ENCODE results near the gene CD300LB.

The CD300LB gene

GRCh38 chr17:74477411-74477810 lies 53.9 kb downstream of the CD300LB start:
- H3K27me3 ChIP-seq (ENCODE audit: insufficient read depth, low read length, poor library complexity, severe bottlenecking): no peaks in the 10 kb centered on the region
- no peak overlapping the region for H3K4me3 ChIP-seq (ENCODE audit: low read length, poor library complexity, severe bottlenecking)
- no peak overlapping the region for H3K9ac ChIP-seq (ENCODE audit: low read depth, low read length, poor library complexity, severe bottlenecking)
- no peak overlapping the region for H3K4me2 ChIP-seq (ENCODE audit: low read depth, low read length, poor library complexity, severe bottlenecking)
- H3K79me2 ChIP-seq (ENCODE audit: insufficient read depth, low read length): no peaks in the 10 kb centered on the region
- H3F3A ChIP-seq (ENCODE audit: low read depth): no peaks in the 10 kb centered on the region
- no peaks in the 10 kb centered on the region for H3K36me3 ChIP-seq (ENCODE audit: insufficient read depth, low read length)
- H4K20me1 ChIP-seq (ENCODE audit: insufficient read depth, low read length, poor library complexity, severe bottlenecking): no peaks in the 10 kb centered on the region
- H3K9me2 ChIP-seq (replicated peaks; ENCODE audit: low read depth, low read length): no peaks in the 10 kb centered on the region
- TF ChIP-seq EZH2phosphoT487 (IDR thresholded peaks at IDR 0.05; ENCODE audit: borderline replicate concordance) (no peak), CTCF (conservative IDR thresholded peaks at IDR 0.05; ENCODE audit: low read length) (no peak)
- H3K4me1 ChIP-seq (ENCODE audit: insufficient read depth, low read length, poor library complexity, severe bottlenecking): peaks cover 6% of the 10 kb centered on the region
- H2AFZ ChIP-seq (ENCODE audit: low read length): no peak overlapping the region
- H3K9me3 ChIP-seq (ENCODE audit: insufficient read depth, low read depth, low read length): 0 out of 2 replicates have a peak, but pooled peaks cover 2% of the 10 kb centered on the region

GRCh38 chr17:74475189-74475588 lies 56.1 kb downstream of the CD300LB start:
- H3K9ac ChIP-seq (ENCODE audit: low read depth, low read length, poor library complexity, severe bottlenecking): no peak overlapping the region
- H2AFZ ChIP-seq (ENCODE audit: low read length): no peak overlapping the region
- peaks cover 6% of the 10 kb centered on the region for H3K4me1 ChIP-seq (ENCODE audit: insufficient read depth, low read length, poor library complexity, severe bottlenecking)
- H3K9me3 ChIP-seq (ENCODE audit: insufficient read depth, low read depth, low read length): 0 out of 2 replicates have a peak, but pooled peaks cover 2% of the 10 kb centered on the region
- no peaks in the 10 kb centered on the region for H3K79me2 ChIP-seq (ENCODE audit: insufficient read depth, low read length)
- no peak for TF ChIP-seq CTCF (conservative IDR thresholded peaks at IDR 0.05; ENCODE audit: low read length)
- no peak for TF ChIP-seq EZH2phosphoT487 (IDR thresholded peaks at IDR 0.05; ENCODE audit: borderline replicate concordance)
- no peak overlapping the region for H3K4me3 ChIP-seq (ENCODE audit: low read length, poor library complexity, severe bottlenecking)
- no peaks in the 10 kb centered on the region for H4K20me1 ChIP-seq (ENCODE audit: insufficient read depth, low read length, poor library complexity, severe bottlenecking)
- peaks cover 12% of the 10 kb centered on the region for H3K27me3 ChIP-seq (ENCODE audit: insufficient read depth, low read length, poor library complexity, severe bottlenecking)
- no peaks in the 10 kb centered on the region for H3K9me2 ChIP-seq (replicated peaks; ENCODE audit: low read depth, low read length)
- no peaks in the 10 kb centered on the region for H3F3A ChIP-seq (ENCODE audit: low read depth)
- H3K4me2 ChIP-seq (ENCODE audit: low read depth, low read length, poor library complexity, severe bottlenecking): no peak overlapping the region
- no peaks in the 10 kb centered on the region for H3K36me3 ChIP-seq (ENCODE audit: insufficient read depth, low read length)

- no peaks in the 10 kb centered on the region for H3K36me3 ChIP-seq (ENCODE audit: insufficient read depth, low read length)
- no peaks in the 10 kb centered on the region for H3K9me2 ChIP-seq (replicated peaks; ENCODE audit: low read depth, low read length)
- TF ChIP-seq EZH2phosphoT487 (IDR thresholded peaks at IDR 0.05; ENCODE audit: borderline replicate concordance): no peak
- TF ChIP-seq CTCF (conservative IDR thresholded peaks at IDR 0.05; ENCODE audit: low read length): no peak
- no peaks in the 10 kb centered on the region for H4K20me1 ChIP-seq (ENCODE audit: insufficient read depth, low read length, poor library complexity, severe bottlenecking)
- H2AFZ ChIP-seq (ENCODE audit: low read length): no peak overlapping the region
- peaks cover 22% of the 10 kb centered on the region for H3K27me3 ChIP-seq (ENCODE audit: insufficient read depth, low read length, poor library complexity, severe bottlenecking)
- H3K9ac ChIP-seq (ENCODE audit: low read depth, low read length, poor library complexity, severe bottlenecking): no peak overlapping the region
- H3K4me2 ChIP-seq (ENCODE audit: low read depth, low read length, poor library complexity, severe bottlenecking): no peak overlapping the region
- H3K4me3 ChIP-seq (ENCODE audit: low read length, poor library complexity, severe bottlenecking): no peak overlapping the region
- H3K4me1 ChIP-seq (ENCODE audit: insufficient read depth, low read length, poor library complexity, severe bottlenecking): peaks cover 6% of the 10 kb centered on the region
- H3K79me2 ChIP-seq (ENCODE audit: insufficient read depth, low read length): no peaks in the 10 kb centered on the region
- H3F3A ChIP-seq (ENCODE audit: low read depth): no peaks in the 10 kb centered on the region
- H3K9me3 ChIP-seq (ENCODE audit: insufficient read depth, low read depth, low read length): 0 out of 2 replicates have a peak, but pooled peaks cover 2% of the 10 kb centered on the region
These were observed 57.1 kb downstream of the CD300LB start for GRCh38 chr17:74474043-74474792.
